Activated CD4-positive, CD25-positive, alpha-beta regulatory T cell treated with anti-CD3 and anti-CD28 coated beads, Interleukin-2, amount 50 U/mL, for 72 hours (primary cell): ENCODE measurements around the gene SLC16A14.

Experiments
- DNase-seq: peaks from one replicate; pipeline ENCODE4 v3.0.0; 2021

SLC16A14 gene

GRCh38 chr2:230019742-230020141 is 49.0 kb downstream of the SLC16A14 start:
- DNase-seq, result no peak

DNA sequence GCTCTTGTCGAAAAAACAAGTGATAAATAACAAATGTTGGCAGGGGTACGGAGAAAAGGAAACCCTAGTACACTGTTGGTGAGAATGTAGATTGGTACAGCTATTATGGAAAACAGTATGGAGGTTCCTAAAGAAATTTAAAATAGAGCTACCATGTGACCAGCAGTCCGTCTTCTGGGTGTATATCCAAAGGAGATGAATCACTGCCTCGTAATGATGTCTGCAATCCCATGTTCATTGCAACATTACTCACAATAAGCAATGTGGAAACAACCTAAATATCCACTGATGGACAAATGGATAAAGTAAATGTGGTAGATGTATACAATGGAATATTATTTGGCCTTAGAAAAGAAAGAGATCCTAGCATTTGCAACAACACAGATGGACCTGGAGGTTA is 50.6 kb downstream of the SLC16A14 start:
- no peak for DNase-seq

DNA sequence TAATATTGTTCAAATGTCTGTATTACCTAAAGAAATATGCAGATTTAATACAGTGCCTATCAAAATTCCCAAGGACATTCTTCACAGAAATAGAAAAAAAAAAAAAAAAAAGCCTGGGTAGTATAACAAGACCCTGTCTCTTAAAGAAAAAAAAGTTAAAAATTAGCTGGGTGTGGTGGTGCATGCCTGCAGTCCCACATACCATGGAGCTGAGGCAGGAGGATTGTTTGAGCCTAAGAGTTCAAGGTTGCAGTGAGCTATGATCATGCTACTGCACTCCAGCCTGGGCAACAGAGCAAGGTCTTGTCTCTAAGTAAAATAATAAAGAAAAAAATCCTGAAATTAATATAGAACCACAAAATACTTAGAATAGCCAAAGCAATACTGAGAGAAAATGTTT is 51.9 kb downstream of the SLC16A14 start:
- no peak for DNase-seq

DNA sequence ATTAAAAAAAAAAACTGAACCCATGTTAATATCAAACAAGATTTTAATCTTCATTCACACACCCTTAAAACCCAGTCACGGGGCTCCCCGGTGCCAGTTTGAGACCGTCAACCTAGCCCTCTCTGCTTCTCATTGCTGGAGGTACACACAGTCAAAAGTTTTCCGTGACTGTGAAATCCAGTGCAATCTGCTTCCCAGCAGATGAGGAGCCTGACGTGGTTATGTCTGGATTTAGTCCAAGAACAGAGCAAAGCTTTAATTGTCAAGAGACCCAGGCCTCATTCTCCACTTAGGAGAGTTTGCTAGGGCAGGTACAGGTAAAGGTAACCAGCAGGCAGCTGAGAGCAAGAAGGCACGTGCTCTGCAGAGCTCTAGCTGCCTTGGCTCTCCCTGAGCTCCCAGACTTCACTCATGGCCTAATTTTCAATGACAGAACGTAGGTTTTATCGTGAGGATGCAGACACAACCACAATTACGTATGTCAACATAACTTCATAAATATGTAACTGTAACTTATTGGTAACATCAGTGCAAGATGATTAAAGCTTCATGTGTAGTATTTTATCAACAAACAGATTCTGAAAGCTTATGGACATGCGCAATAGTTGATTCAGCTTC is 56.3 kb downstream of the SLC16A14 start:
- DNase-seq, result no peak

DNA sequence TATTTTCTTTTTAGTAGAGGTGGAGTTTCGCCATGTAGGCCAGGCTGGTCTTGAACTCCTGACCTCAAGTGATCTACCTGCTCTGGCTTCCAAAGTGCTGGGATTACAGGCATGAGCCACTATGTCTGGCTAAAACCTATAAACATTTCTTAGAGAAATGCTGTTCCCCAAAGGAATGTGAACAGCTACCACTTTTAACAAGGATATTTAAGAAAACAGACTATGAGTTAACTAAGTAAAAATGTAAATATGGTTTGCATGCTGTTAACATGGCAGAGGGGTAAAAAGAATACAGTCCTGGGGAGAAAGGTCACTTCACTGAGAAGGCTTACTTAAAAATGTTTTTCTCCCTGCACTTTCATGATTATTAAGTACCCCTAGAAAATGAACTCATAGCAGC is 57.1 kb downstream of the SLC16A14 start:
- no peak for DNase-seq

DNA sequence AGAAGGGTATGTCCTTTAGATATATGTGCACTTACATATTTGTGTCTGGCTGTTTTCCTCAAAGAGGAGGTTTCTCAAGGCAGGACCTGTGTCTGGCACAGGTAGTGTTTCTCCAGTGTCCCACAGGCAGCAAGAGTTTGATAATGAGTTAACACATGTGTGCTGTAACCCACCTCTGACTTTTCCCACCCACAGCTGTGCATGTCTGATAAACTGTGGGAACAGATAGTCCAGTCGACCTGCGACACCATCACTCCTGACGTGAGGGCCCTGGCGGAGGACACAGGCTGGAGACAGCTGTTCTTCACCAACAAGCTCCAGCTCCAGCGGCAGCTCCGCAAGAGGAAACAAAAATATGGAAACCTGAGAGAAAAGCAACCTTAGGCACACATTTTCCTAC is 58.2 kb downstream of the SLC16A14 start:
- no peak for DNase-seq

- no peak for DNase-seq
Measured at GRCh38 chr2:230008708-230009066, 60.0 kb downstream of the SLC16A14 start.

- DNase-seq, result peak; percentile 83
Measured at GRCh38 chr2:230007931-230008707, 60.6 kb downstream of the SLC16A14 start.

DNA sequence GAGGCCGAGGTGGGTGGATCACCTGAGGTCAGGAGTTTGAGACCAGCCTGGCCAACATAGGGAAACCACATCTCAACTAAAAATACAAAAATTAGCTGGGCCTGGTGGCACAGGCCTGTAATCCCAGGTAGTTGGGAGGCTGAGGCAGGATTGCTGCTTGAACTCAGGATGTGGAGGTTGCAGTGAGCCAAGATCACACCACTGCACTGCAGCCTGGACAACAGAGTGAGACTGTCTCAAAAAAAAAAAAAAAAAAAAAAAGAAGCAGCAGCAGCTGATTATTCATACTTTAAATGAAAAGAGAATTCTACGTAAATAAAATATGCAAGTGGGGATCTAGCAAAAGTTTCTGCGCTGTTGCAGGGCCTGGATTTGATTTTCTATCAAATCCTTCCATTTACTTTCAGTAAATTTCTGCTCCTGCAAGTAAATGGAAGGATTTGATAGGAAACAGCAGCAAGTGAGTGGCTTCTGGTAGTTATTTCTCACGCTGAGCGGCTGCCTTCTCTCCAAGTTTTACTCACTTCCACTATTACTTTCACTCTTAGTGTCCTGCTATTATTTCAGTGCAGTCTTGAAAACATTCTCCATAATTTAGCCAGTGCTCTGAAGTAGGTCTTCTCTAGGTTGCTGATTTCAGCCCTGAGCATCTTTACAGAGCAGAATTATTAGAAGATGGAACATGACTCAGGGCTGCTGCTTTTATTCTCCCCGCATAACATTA is 68.4 kb downstream of the SLC16A14 start:
- no peak for DNase-seq

GRCh38 chr2:229997565-229997964 is 71.2 kb downstream of the SLC16A14 start:
- DNase-seq, result no peak

DNA sequence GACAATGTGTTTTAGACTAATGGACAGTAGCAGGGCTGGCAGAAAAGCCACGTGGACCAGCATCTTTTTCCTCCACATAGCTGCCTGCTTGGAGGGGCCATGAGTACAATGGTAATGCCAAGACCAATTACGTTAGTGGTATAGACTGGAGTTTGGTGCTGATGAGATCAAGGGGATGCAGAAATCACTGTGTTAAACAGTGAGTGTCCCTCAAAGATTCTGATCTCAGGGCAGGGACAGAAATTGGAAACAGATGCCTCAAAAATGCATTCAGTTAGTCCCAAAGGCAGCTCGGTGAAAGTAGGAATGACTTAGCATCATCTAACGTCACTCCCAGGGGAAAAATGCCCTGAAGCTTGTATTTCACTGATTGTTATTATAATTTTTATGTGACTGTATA is 72.4 kb downstream of the SLC16A14 start:
- no peak for DNase-seq

DNA sequence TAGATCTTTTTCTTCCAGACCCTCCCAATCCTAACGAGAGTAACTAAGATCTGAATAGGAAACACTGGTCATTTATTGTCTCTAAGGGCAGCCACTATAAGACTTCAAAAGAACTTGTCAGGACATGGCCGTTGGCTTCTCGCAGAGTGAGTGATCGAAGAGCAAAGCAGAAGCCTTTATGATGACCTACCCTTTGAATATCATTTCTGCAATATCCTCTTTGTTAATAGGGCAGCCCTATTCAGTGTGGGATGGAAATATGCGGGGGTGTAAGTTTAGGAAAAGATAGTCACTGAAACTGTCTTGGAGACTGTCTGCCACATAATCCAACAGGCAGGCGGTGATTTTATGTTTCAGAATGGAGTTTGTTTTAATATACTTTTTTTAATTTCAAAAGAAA is 75.5 kb downstream of the SLC16A14 start:
- DNase-seq, result no peak
